Measurements from ENCODE around the gene TXNIP.
A peak's percentile ranks its signal among the peaks of the same experiment; 100 is the strongest.

The TXNIP gene

GRCh38 chr1:145961425-145962156 is 34.8 kb downstream of the TXNIP start:
- DNase-seq = peak; percentile 10

DNA sequence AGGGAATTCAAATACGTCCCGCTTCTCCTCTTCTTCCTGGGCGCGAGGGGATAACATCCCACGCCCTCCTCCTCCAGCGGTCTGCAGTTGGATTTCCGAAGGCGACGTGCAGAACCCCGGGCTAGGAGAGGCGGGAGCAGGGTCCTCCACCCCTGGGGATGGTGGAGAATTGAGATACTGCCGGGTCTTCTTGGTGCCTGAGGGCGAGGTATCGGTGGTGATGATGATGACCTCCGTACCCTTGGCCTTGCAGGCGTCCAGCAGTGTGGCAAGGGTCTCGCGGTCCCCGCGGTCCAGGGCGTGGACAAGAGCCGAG is 35.3 kb downstream of the TXNIP start:
- no peak for DNase-seq

- DNase-seq = peak; percentile 76
Measured at GRCh38 chr1:145960468-145961108, 35.8 kb downstream of the TXNIP start.

DNA sequence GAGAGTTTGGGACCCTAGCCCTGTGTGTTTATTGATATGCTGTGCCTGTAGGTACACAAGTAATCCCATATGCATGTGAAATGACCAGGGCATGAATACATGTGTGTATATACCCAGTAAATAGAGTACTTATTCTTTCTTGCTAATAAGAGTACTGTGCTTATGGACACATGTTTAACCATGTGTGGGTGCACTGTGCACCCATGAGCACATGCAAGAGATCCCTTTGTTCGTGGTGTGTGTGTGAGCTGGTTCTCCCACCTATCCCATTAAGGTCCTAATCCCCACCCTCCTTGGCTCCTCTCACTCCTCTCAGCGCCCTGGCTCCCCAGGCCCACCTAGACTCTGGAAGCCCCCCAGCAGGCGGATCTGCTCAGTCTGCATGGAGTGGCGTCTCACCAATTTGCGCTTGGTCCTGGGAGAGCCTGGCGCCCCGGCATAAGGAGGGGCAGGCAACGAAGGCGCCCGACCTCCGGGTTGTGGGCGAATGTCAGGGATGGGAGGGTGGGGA is 36.4 kb downstream of the TXNIP start:
- no peak for DNase-seq

DNA sequence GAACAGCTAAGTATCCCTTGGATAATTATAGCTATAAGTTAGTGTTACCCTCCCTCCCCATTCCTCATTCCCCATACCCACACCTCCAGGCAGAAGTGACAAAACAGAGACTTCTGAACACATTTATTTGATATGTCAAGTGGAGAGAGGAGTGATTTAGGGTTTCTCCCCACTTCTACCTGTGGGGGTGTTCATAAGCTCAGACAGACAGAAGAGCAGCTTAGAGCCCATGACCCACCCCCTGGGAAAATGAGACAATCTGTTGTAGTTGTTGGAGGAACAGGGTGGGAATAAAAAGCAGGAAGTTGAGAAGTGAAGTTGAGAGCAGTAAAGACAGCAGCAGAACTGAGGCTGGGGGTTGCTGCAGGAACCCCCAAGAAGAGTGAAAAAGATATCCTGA is 37.0 kb downstream of the TXNIP start:
- DNase-seq = no peak

- no peak for DNase-seq
Measured at GRCh38 chr1:145958734-145959133, 37.6 kb downstream of the TXNIP start.

DNA sequence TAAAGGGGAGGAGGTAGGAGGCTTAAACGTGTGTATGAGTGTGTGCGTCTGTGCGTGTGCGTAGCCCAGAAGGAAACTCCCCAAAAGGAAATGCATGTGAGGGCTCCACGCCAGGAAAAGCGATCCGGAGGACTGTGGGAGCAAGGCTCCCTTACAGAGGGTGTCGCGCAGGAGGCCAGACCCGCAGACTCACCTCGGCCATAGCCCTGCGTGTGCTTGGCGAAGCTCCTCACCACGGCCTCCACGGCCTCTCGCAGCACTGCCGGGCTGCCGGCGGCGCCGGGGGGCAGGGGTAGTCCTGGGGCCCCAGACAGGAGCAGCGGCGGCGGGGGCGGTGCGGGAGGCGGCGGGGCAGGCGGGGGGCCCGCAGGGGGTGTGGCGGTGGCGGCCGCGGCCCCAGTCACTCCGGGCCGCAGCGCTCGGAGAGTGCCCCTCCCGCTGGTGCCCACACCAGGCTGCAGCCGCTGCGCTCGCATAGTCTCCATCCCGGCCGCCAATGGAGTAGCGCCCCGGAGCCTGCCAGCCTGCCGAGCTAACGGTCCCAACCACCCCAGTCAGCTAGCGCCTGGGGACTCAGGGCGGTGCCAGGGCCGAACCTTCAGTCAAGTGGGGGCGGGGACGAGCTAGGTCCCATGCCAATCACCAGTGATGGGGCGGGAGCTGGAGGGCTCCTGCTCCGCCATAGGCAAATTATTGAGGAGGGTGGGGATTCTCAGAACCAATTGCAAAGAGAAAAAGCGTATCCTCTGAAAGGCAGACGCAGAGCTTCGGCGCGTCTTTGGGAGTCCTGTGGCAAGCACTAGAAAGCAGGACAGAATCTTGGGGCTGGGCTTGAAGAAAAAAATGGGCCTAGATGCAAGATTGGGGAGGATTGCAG is 38.7 kb downstream of the TXNIP start, which contains the start of gene LIX1L:
TSS of gene LIX1L (minus strand) at position 575 of the 877 bp plus-strand sequence. CDS start at position 485, 90 bp downstream.
- peak; percentile 95 for DNase-seq

DNA sequence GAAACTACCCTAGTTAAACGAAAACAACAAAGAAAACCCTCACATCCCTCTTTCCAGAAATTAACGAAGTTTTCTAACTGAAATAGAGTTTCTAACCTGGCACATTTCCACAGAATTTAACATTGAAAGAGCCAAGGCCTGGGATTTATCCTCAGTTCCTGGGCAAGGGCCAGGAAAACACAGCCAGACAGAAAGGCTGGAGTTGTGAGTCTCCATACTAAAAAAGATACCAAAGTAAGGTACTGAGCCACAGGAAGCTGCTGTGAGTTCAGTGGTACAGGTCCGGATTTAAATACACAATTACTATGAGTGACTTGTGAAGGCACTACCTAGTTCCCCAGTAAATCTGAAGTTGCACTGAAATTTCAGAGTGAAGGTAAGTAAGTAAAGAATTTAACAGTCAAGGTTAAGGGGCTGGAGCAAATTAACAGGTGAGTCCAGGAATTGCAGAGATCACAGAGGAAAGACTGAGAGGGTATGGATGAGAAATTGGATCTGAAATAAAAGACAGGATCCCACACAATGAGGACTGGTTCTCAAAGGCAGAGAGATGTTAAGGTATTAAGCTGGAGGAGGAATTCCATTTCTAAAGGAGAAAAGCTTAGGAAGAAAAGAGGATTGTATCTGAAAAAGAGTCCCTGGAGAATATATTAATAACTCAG is 39.5 kb downstream of the TXNIP start:
- no peak for DNase-seq

- DNase-seq = no peak
Measured at GRCh38 chr1:145956361-145956760, 40.0 kb downstream of the TXNIP start.

DNA sequence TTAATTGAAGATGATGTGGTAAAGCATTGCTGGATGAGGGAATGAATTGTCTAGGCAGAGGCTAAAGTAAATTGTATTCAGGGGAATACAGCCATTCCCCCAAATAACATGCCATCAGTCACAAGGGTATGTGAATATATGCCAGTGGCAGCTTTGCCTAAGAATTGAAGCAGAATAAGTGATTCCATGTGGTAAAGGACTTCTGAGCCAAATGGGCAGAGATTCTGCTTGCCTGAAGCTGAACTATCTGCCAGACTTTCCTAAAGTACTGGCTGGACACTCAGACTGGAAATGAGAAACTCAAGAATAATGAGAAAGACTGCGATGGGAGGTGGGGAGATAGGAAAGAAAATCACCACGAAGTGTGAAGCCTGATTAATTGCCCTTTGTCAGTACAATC is 40.9 kb downstream of the TXNIP start:
- DNase-seq = no peak

- DNase-seq = no peak
Measured at GRCh38 chr1:145953861-145954260, 42.5 kb downstream of the TXNIP start.

DNA sequence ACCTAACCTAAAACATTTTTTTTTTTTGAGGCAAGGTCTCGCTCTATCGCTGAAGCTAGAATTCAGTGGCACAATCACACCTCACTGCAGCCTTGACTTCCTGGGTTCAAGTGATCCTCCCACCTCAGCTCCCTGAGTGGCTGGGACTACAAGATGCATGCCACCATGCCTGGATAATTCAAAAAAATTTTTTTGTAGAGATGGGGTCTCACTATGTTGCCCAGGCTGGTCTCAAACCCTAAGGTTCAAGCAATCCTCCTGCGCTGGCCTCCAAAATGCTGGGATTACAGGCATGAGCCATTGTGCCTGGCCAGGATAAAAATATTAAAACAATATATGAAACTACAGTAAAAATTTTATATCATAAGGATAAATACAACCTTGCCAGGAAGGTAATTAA is 43.5 kb downstream of the TXNIP start:
- no peak for DNase-seq

DNA sequence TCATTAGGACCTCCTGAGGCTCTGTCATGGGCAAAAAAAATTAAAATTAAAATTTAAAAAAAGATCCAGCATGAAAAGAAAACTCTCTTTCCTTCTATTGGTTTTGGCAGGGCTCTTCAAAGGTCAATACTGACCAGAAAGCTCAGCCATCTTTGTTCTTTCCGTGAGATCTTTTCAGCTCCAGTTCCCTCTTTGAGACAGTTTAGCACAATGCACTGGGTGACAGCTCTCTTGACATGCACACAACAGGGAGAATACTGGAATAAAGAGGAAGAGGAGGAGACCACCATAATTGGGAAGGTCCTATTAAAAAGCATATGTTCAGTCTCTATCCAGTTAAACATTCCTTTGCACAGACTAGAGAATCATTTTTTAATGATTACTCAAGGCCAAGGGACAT is 44.9 kb downstream of the TXNIP start:
- DNase-seq = no peak

GRCh38 chr1:145949219-145949618 is 47.2 kb downstream of the TXNIP start:
- no peak for DNase-seq

GRCh38 chr1:145947551-145947950 is 48.8 kb downstream of the TXNIP start:
- no peak for DNase-seq

DNA sequence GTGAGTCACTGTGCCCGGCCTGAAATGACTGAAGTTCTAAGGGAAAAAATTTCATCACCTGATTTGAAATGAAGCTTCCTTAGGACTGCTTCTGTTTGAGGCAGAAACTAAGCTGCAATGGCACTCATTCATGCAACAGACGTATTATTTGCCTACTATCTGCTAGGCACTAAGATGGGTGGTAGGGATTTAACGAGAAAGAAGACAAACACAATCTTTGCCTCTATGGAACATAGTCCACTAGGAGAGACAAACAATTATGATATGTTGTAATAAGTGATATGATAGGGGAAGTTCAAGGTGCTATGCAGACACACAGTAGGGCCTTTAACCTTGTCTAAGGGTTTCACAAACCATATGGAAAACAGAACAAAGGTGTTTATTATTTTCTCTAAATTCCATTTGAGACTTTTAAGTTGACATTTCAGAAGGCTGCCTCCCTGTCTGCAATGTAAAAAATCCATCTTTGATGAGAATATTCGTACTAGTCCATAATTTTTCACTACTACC is 49.8 kb downstream of the TXNIP start:
- no peak for DNase-seq

DNA sequence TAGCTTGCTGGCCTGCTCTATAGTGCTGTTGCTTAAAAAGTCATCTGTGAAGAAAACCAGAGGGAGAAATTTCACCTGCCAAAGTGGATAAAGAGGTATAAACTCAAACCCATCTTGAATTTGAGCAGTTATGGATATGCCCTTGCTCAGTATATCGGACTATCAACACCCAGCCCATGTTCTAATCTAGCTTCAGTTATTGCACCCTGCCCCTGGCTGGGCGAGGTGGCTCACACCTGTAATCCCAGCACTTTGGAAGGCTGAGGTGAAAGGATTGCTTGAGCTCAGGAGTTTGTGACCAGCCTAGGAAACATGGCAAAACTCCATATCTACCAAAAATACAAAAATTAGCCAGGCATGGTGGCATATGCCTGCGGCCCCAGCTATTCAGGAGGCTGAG is 51.8 kb downstream of the TXNIP start:
- no peak for DNase-seq

DNA sequence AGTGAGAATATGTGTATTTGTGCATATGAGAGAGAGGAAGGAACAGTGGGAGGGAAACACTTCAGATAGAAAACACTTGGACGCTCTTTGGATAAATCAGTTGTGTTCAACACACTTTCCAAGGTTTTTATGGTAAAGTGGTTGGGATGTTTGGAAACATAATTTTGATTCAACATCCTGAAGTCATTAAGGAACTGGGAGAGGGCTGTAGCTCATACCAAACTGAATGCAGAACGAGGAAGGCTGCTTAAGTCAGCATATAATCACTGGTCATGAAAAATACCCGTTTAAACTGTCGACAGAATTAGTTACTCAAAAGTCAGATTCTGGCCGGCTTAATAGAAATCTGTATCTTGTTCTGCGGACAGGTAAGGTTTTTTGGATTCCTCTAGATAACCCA is 53.5 kb downstream of the TXNIP start:
- DNase-seq = no peak

Measured in NCI-H2227 treated with DMSO at 0.1 percent for 48 hours (cell line).